ENCODE results near the gene AGPS.

DNA sequence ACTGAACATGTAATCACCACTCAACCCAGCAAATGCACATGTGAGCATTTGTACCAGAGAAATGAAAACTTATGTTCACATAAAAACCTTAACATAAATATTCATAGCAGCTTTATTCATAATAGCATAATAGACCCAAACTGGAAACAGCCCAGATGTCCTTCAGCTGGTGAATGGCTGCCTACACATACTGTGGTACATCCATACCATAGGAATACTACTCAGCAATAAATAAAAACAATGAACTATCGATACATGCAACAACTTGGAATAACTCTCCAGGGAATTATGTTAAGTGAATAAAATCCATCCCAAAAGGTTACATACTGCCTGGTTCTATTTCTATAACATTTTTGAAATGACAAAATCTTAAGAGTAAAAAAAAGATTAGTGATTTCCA is 140.0 kb downstream of the AGPS start:
- TF ChIP-seq, protein P1, sequence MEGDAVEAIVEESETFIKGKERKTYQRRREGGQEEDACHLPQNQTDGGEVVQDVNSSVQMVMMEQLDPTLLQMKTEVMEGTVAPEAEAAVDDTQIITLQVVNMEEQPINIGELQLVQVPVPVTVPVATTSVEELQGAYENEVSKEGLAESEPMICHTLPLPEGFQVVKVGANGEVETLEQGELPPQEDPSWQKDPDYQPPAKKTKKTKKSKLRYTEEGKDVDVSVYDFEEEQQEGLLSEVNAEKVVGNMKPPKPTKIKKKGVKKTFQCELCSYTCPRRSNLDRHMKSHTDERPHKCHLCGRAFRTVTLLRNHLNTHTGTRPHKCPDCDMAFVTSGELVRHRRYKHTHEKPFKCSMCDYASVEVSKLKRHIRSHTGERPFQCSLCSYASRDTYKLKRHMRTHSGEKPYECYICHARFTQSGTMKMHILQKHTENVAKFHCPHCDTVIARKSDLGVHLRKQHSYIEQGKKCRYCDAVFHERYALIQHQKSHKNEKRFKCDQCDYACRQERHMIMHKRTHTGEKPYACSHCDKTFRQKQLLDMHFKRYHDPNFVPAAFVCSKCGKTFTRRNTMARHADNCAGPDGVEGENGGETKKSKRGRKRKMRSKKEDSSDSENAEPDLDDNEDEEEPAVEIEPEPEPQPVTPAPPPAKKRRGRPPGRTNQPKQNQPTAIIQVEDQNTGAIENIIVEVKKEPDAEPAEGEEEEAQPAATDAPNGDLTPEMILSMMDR (IDR thresholded peaks at IDR 0.05): no peak
- no peak for TF ChIP-seq EZH2 (IDR thresholded peaks at IDR 0.05; ENCODE audit: borderline replicate concordance, insufficient read depth, low read depth, low read length, poor library complexity, severe bottlenecking)

Data from B cell (primary cell).